Ectodermal cell (in vitro differentiated cells): ENCODE measurements around the gene AP3M1.

Source experiments
- H3K27ac ChIP-seq: 2 replicates; pipeline ENCODE4 v1.7.0; 2013; ENCODE audit warnings: mild to moderate bottlenecking, low read depth, low read length; ENCODE audit not compliant: insufficient read depth, poor library complexity, severe bottlenecking
- H3K27me3 ChIP-seq: 2 replicates; pipeline ENCODE4 v1.7.0; 2013; ENCODE audit warnings: mild to moderate bottlenecking, low read length; ENCODE audit not compliant: insufficient read depth, control insufficient read depth, poor library complexity, severe bottlenecking
- H3K36me3 ChIP-seq: one replicate; pipeline ENCODE4 v1.7.0; 2013; ENCODE audit warnings: low read length; ENCODE audit not compliant: control insufficient read depth, insufficient read depth
- H3K4me1 ChIP-seq: one replicate; pipeline ENCODE4 v1.7.0; 2013; ENCODE audit warnings: low read length; ENCODE audit not compliant: control insufficient read depth, insufficient read depth
- H3K4me3 ChIP-seq: 2 replicates; pipeline ENCODE4 v1.7.0; 2013; ENCODE audit warnings: low read depth, low read length, control low read depth; ENCODE audit not compliant: insufficient read depth
- H3K9me3 ChIP-seq: 2 replicates; pipeline ENCODE4 v1.7.0; 2013; ENCODE audit warnings: mild to moderate bottlenecking, low read length, moderate library complexity; ENCODE audit not compliant: control insufficient read depth
- WGBS, 2 experiments: methylation state at CpG; one replicate each; pipeline ENCODE4 v1.1.7; 2013; ENCODE audit warnings: missing lambda C conversion rate in 2 of 2; 5-methylcytosine and 5-hydroxymethylcytosine counted together

AP3M1 gene

GRCh38 chr10:74117738-74118137 is 32.9 kb downstream of the AP3M1 start:
- H3K36me3 ChIP-seq = peaks cover 52% of the 10 kb centered on the region
- no peaks in the 10 kb centered on the region for H3K4me1 ChIP-seq
- H3K4me3 ChIP-seq = no peak overlapping the region
- H3K27ac ChIP-seq = no peak overlapping the region
- whole genome bisulfite sequencing, 2 experiments = 95 to 98% methylated on average over 4 of the region's 4 CpGs
- H3K27me3 ChIP-seq = no peaks in the 10 kb centered on the region
- H3K9me3 ChIP-seq = no peaks in the 10 kb centered on the region

GRCh38 chr10:74114041-74114448 is 36.6 kb downstream of the AP3M1 start:
- H3K27ac ChIP-seq = no peak overlapping the region
- no peaks in the 10 kb centered on the region for H3K9me3 ChIP-seq
- H3K4me3 ChIP-seq = no peak overlapping the region
- no peaks in the 10 kb centered on the region for H3K27me3 ChIP-seq
- peaks cover 64% of the 10 kb centered on the region for H3K36me3 ChIP-seq
- no peaks in the 10 kb centered on the region for H3K4me1 ChIP-seq
- WGBS, 2 experiments = 88% methylated on average over 12 of the region's 12 CpGs

- no peaks in the 10 kb centered on the region for H3K4me1 ChIP-seq
- H3K27me3 ChIP-seq = no peaks in the 10 kb centered on the region
- no peaks in the 10 kb centered on the region for H3K9me3 ChIP-seq
- H3K36me3 ChIP-seq = peaks cover 64% of the 10 kb centered on the region
- WGBS, 2 experiments = 88 to 93% methylated on average over 1 of the region's 1 CpG
- H3K4me3 ChIP-seq = no peak overlapping the region
- H3K27ac ChIP-seq = no peak overlapping the region
Measured at GRCh38 chr10:74113546-74113945, 37.1 kb downstream of the AP3M1 start.

GRCh38 chr10:74111799-74112198 is 38.8 kb downstream of the AP3M1 start:
- peaks cover 63% of the 10 kb centered on the region for H3K36me3 ChIP-seq

GRCh38 chr10:74110120-74110519 is 40.5 kb downstream of the AP3M1 start:
- H3K36me3 ChIP-seq = peaks cover 61% of the 10 kb centered on the region
- H3K4me3 ChIP-seq = no peak overlapping the region
- H3K4me1 ChIP-seq = no peaks in the 10 kb centered on the region
- H3K9me3 ChIP-seq = no peaks in the 10 kb centered on the region
- H3K27ac ChIP-seq = no peak overlapping the region
- 90 to 95% methylated on average over 1 of the region's 1 CpG for WGBS, 2 experiments
- no peaks in the 10 kb centered on the region for H3K27me3 ChIP-seq

More at GRCh38 chr10:74111799-74112198, 38.8 kb downstream of the AP3M1 start:
- Histone ChIP-seq H3K27ac (no peak overlapping the region), H3K4me1 (no peaks in the 10 kb centered on the region), H3K9me3 (no peaks in the 10 kb centered on the region), H3K27me3 (no peaks in the 10 kb centered on the region), H3K4me3 (no peak overlapping the region)
- 96% methylated on average over 14 of the region's 14 CpGs for WGBS, 2 experiments

- Histone ChIP-seq H3K4me1 (no peaks in the 10 kb centered on the region), H3K27ac (no peak overlapping the region), H3K36me3 (peaks cover 68% of the 10 kb centered on the region), H3K4me3 (no peak overlapping the region), H3K9me3 (no peaks in the 10 kb centered on the region), H3K27me3 (no peaks in the 10 kb centered on the region)
Measured at GRCh38 chr10:74109452-74109851, 41.2 kb downstream of the AP3M1 start.

- no peak overlapping the region for H3K27ac ChIP-seq
- H3K9me3 ChIP-seq = no peaks in the 10 kb centered on the region
- peaks cover 57% of the 10 kb centered on the region for H3K36me3 ChIP-seq
- no peak overlapping the region for H3K4me3 ChIP-seq
- no peaks in the 10 kb centered on the region for H3K27me3 ChIP-seq
- 91 to 97% methylated on average over 3 to 4 of the region's 4 CpGs for WGBS, 2 experiments
- no peaks in the 10 kb centered on the region for H3K4me1 ChIP-seq
Measured at GRCh38 chr10:74107391-74107790, 43.2 kb downstream of the AP3M1 start.

GRCh38 chr10:74104996-74105395 is 45.6 kb downstream of the AP3M1 start:
- WGBS, 2 experiments = 93 to 97% methylated on average over 8 of the region's 8 CpGs
- no peaks in the 10 kb centered on the region for H3K9me3 ChIP-seq
- H3K27me3 ChIP-seq = no peaks in the 10 kb centered on the region
- H3K4me1 ChIP-seq = no peaks in the 10 kb centered on the region
- peaks cover 48% of the 10 kb centered on the region for H3K36me3 ChIP-seq
- H3K4me3 ChIP-seq = no peak overlapping the region
- no peak overlapping the region for H3K27ac ChIP-seq

GRCh38 chr10:74104480-74104879 is 46.1 kb downstream of the AP3M1 start:
- Histone ChIP-seq H3K36me3 (peaks cover 53% of the 10 kb centered on the region), H3K4me3 (no peak overlapping the region), H3K4me1 (no peaks in the 10 kb centered on the region), H3K27me3 (no peaks in the 10 kb centered on the region), H3K9me3 (no peaks in the 10 kb centered on the region), H3K27ac (no peak overlapping the region)
- 94 to 96% methylated on average over 5 of the region's 5 CpGs for WGBS, 2 experiments

GRCh38 chr10:74103560-74104258 is 46.9 kb downstream of the AP3M1 start:
- H3K36me3 ChIP-seq = peaks cover 53% of the 10 kb centered on the region
- H3K4me3 ChIP-seq = no peak overlapping the region
- H3K27me3 ChIP-seq = no peaks in the 10 kb centered on the region
- 91 to 93% methylated on average over 11 of the region's 11 CpGs for WGBS, 2 experiments
- H3K9me3 ChIP-seq = no peaks in the 10 kb centered on the region
- no peaks in the 10 kb centered on the region for H3K4me1 ChIP-seq
- no peak overlapping the region for H3K27ac ChIP-seq

- Histone ChIP-seq H3K36me3 (peaks cover 64% of the 10 kb centered on the region), H3K27me3 (no peaks in the 10 kb centered on the region), H3K4me3 (no peak overlapping the region), H3K9me3 (no peaks in the 10 kb centered on the region), H3K4me1 (no peaks in the 10 kb centered on the region), H3K27ac (no peak overlapping the region)
- 94 to 95% methylated on average over 3 of the region's 3 CpGs for WGBS, 2 experiments
Measured at GRCh38 chr10:74099836-74100235, 50.8 kb downstream of the AP3M1 start.
